ENCODE results near the gene NREP. TPM values are rescaled to one million over a fixed set of nuclear protein-coding genes. Genes with fewer than 3 reads are reported as not detected.

Gene NREP
- total RNA-seq, 1 donor from 2014 or later = 756 TPM

- H3K4me3 Mint-ChIP-seq = peak overlapping the region; percentile 1
- no peak for TF ChIP-seq CTCF (IDR thresholded peaks at IDR 0.05; ENCODE audit: unreplicated experiment)
- DNase-seq (ENCODE audit: low spot score in 2 of 2, unreplicated experiment in 2 of 2) = no peak
- H3K36me3 Mint-ChIP-seq = peaks cover 15% of the 10 kb centered on the region
- H3K27me3 Mint-ChIP-seq (ENCODE audit: low read depth) = no peaks in the 10 kb centered on the region
- H3K4me1 Mint-ChIP-seq = peaks cover 94% of the 10 kb centered on the region
- peak overlapping the region; percentile 94 for H3K27ac Mint-ChIP-seq
- no peaks in the 10 kb centered on the region for H3K9me3 Mint-ChIP-seq
Observed at GRCh38 chr5:111743988-111744387, 13.0 kb downstream of the NREP start.

DNA sequence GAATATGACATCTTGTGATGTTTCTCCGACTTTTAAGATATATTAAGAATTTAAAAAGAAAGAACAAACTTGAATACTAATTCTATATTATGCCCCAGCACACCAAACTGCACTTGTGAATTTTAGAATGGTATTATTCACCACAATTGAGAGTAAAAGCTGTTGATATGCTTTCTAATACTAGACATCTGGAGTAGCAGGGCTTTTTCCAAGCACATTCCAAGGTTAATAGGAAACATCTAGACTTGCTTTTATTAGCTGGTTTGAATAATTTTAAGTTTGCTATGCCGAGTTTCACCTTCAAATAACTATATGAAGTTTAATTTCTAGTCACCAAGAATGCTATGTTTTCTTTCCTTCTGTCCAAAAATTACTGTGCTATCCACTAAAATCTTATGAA lies 13.5 kb downstream of the NREP start:
- Mint-ChIP-seq H3K9me3 (no peaks in the 10 kb centered on the region), H3K36me3 (peaks cover 13% of the 10 kb centered on the region), H3K27me3 (ENCODE audit: low read depth) (no peaks in the 10 kb centered on the region), H3K4me3 (peak overlapping the region; percentile 1), H3K4me1 (peaks cover 94% of the 10 kb centered on the region), H3K27ac (peak overlapping the region; percentile 94)
- TF ChIP-seq CTCF (IDR thresholded peaks at IDR 0.05; ENCODE audit: unreplicated experiment) = no peak
- no peak for DNase-seq (ENCODE audit: low spot score in 2 of 2, unreplicated experiment in 2 of 2)

DNA sequence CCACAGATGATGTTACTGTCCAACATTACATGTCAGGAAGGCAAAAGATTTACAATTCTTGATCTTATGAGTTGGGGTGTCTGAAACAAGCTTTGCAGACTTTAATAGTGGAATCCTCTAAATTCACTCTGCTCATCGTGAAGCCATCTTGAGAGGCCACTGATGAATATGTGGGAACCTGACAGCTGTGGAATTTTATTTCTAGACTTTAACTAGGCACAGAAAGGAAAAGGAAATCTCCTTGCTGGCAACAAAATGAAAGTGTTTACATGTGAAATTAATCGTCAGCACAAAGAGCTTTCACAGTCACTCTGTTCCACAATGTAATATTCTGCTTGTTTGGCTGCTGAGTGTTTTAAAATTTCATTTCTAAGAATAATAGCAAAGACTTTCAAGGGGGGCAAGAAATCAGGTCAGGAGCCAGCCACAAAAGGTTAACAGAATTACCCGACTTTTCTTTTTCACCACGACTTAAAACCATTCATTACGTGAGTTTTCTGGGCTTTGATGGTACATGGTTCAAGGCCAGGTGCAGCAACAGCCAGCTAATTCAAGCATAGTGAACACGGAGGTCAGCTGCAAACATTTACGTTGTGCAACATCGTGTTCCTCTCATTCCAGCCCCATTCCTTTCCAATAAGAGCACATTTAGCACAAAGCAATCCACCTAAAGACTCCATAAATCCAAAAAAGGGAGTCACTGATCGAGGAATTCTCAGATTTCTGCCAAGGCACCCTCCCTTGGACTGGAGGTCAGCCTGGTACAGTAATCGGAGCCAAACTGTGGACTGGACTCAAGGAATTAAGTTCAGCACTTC lies 14.6 kb downstream of the NREP start:
- no peak for DNase-seq (ENCODE audit: low spot score in 2 of 2, unreplicated experiment in 2 of 2)
- H3K9me3 Mint-ChIP-seq = no peaks in the 10 kb centered on the region
- no peaks in the 10 kb centered on the region for H3K27me3 Mint-ChIP-seq (ENCODE audit: low read depth)
- peaks cover 10% of the 10 kb centered on the region for H3K36me3 Mint-ChIP-seq
- peak overlapping the region; percentile 94 for H3K27ac Mint-ChIP-seq
- H3K4me3 Mint-ChIP-seq = peak overlapping the region; percentile 50
- H3K4me1 Mint-ChIP-seq = peaks cover 94% of the 10 kb centered on the region
- no peak for TF ChIP-seq CTCF (IDR thresholded peaks at IDR 0.05; ENCODE audit: unreplicated experiment)

GRCh38 chr5:111741278-111741677 lies 15.7 kb downstream of the NREP start:
- Mint-ChIP-seq H3K4me1 (peaks cover 95% of the 10 kb centered on the region), H3K9me3 (no peaks in the 10 kb centered on the region), H3K36me3 (peaks cover 12% of the 10 kb centered on the region), H3K27ac (peak overlapping the region; percentile 94), H3K4me3 (no peak overlapping the region), H3K27me3 (ENCODE audit: low read depth) (no peaks in the 10 kb centered on the region)
- TF ChIP-seq CTCF (IDR thresholded peaks at IDR 0.05; ENCODE audit: unreplicated experiment) = no peak
- DNase-seq (ENCODE audit: low spot score in 2 of 2, unreplicated experiment in 2 of 2) = no peak

DNA sequence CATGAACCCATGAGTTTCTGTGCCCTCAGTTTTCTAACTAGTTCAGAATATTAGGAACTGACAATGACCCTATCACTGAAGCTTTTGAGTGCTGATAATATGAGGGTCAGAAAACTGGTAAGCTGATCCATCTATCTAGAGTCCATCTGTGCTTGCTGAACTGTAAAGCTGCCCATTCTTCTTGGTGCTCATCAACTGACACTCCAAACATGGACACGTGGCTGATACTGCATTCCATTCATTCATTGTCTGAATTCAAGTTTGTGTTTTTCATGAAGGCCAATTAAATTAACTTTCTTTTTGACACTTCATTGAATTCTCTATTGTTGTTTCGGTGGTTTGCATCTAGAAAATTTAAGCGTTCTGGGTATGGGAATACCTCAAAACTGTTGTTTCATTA lies 17.6 kb downstream of the NREP start:
- Mint-ChIP-seq H3K4me3 (no peak overlapping the region), H3K9me3 (no peaks in the 10 kb centered on the region), H3K4me1 (peaks cover 91% of the 10 kb centered on the region), H3K36me3 (peaks cover 17% of the 10 kb centered on the region), H3K27ac (peak overlapping the region; percentile 62), H3K27me3 (ENCODE audit: low read depth) (no peaks in the 10 kb centered on the region)
- no peak for DNase-seq (ENCODE audit: low spot score in 2 of 2, unreplicated experiment in 2 of 2)
- no peak for TF ChIP-seq CTCF (IDR thresholded peaks at IDR 0.05; ENCODE audit: unreplicated experiment)
